Hepatocyte (in vitro differentiated cells): ENCODE data around the gene MRPL36.

Experiments
- CTCF ChIP-seq: fragments of 200-600 bp; sonication (generic); IDR thresholded peaks from 2 replicates; pipeline ENCODE4 v1.5.1; 2016; ENCODE audit warnings: antibody characterized with exemption, mild to moderate bottlenecking; ENCODE audit not compliant: poor library complexity
- EZH2 ChIP-seq: fragments of 200-600 bp; sonication (generic); IDR thresholded peaks from 2 replicates; pipeline ENCODE4 v1.6.1; 2016; ENCODE audit warnings: antibody characterized with exemption, mild to moderate bottlenecking, borderline replicate concordance
- EZH2phosphoT487 ChIP-seq: fragments of 200-600 bp; sonication (generic); IDR thresholded peaks from one replicate; pipeline ENCODE4 v1.6.1; 2018; ENCODE audit warnings: antibody characterized with exemption, mild to moderate bottlenecking, low read depth, moderate library complexity; ENCODE audit not compliant: unreplicated experiment, severe bottlenecking

GRCh38 chr5:1785062-1785461 is 14.6 kb downstream of the MRPL36 start:
- TF ChIP-seq CTCF (no peak), EZH2 (no peak), EZH2phosphoT487 (no peak)
